Cardiac septum (tissue), 1 donor: ENCODE results near the gene PSD4. TPM values are rescaled to one million over a fixed set of nuclear protein-coding genes. Genes with fewer than 3 reads are reported as not detected.
A peak's percentile ranks its signal among the peaks of the same experiment; 100 is the strongest.

Source experiments
- DNase-seq: peaks from one replicate; pipeline ENCODE4 v3.0.0-alpha.2; 2020; ENCODE audit warnings: low spot score
- intact Hi-C: fragments of 100-400 bp; cut with DNase I; formaldehyde crosslinking; loops from one replicate; pipeline ENCODE4 v1.14.0; 2022
- long read RNA-seq: library from polyadenylated mRNA; unstranded; transcript quantifications from one replicate; pipeline ENCODE4 v2.0.0, GENCODE V29; 2021
- total RNA-seq: library from RNA; stranded (reverse); fragmentation: NEBNext Ultra II Directional; extraction: Animal tissue kit (Norgen Biotek cat#: 25700); gene quantifications from one replicate; pipeline ENCODE4 v1.2.1, GENCODE V29; 2021
- donor health status: DM: no; HTN: no; CAD: no.

Gene PSD4
- total RNA-seq, result 2.3 TPM
- long read RNA-seq, result 0 reads

- peak; percentile 93 for DNase-seq
- intact Hi-C loops, result no loop called here
Observed at GRCh38 chr2:113173542-113174375, at the start of gene PSD4. Gene PSD4, plus strand, starts transcription at chr2:113173971. Its CDS starts 8,486 bp downstream, at chr2:113182457.

GRCh38 chr2:113124181-113124961 lies 49.4 kb upstream of the PSD4 start:
- intact Hi-C loops, result no loop called here
- DNase-seq, result no peak

DNA sequence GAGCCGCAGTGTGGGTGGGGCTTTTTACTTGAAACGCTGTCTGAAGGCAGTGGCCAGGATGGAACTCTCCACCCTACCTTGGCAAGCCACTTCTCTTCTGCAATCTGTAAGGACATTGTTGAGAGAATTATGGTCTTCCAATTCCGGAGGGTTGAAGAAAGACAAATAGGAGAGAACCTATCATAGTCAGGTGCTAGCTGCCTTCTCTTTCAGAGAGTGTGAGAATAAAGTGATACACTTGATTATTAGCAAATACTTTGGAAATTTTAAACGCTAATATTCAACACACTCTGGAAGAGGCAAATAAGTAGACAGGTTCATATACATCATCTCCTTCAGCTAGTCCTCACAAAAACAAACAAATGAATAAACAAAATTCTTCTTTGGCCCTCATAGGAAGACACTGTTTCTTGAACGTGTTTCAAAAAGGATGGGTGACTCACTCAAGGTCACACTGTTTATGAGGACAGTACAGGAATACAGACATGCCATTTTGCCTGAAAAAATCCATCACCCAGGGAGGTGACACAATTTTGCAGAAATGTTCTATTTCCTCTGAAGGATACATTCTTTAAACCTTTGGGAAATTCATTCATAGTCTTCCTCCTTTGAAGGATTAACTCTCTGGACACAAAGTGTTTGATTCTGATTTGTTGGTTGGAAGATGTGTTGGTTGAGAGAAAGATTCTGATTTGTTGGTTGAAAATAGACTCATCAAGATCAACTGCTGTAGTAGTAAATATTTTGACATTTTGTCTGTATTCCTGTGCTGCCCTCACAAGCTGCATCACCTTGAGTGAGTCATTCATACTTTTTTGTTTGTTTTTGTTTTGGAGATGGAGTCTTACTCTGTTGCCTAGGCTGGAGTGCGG lies 48.6 kb upstream of the PSD4 start:
- intact Hi-C loops, result no loop called here
- DNase-seq, result no peak

DNA sequence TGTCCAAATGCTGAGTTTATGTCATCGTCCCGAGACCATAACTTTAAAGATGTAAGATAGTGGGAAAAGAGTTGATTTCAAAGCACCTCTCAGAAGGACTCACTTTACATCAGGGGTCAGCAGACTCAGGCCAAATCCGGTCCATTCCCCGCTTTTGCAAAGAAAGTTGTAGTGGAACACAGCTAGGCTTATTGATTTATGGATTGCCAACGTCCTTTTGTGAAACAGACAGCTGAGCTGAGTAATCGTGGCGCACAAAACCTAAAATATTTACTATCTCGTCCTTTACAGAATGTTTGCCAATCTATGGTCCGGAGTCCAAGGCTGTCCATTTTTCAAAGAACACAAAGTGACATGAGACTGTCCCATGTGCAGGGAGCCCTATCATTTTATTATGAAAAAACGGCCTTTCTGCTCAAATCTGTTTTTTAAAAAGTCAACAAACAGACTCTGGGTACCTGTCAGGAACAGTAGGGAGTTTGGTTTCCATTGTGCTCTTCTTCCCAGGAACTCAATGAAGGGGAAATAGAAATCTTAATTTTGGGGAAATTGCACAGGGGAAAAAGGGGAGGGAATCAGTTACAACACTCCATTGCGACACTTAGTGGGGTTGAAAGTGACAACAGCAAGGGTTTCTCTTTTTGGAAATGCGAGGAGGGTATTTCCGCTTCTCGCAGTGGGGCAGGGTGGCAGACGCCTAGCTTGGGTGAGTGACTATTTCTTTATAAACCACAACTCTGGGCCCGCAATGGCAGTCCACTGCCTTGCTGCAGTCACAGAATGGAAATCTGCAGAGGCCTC lies 46.7 kb upstream of the PSD4 start, which contains the start of gene IL1RN:
Gene IL1RN, plus strand, starts transcription at position 754 of the 801 bp plus-strand sequence. Its CDS starts 27 bp downstream, at position 781.
- peak; percentile 85 for DNase-seq
- intact Hi-C loops, result no loop called here

DNA sequence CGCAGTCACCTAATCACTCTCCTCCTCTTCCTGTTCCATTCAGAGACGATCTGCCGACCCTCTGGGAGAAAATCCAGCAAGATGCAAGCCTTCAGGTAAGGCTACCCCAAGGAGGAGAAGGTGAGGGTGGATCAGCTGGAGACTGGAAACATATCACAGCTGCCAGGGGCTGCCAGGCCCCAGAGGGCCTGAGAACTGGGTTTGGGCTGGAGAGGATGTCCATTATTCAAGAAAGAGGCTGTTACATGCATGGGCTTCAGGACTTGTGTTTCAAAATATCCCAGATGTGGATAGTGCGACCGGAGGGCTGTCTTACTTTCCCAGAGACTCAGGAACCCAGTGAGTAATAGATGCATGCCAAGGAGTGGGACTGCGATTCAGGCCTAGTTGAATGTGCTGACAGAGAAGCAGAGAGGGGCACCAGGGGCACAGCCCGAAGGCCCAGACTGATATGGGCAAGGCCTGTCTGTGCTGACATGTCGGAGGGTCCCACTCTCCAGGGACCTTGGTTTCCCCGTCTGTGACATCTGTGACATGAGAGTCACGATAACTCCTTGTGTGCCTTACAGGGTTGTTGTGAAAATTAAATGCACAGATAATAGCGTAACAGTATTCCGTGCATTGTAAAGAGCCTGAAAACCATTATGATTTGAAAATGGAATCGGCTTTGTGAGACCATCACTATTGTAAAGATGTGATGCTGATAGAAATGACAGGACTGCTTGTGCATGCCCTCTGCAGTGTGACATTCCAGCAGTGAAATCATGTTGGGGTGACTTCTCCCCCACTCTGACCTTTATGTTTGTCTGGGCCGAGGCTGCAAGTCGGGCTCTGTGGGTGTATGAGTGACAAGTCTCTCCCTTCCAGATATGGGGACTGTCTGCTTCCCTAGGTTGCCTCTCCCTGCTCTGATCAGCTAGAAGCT lies 45.9 kb upstream of the PSD4 start:
- intact Hi-C loops, result no loop called here
- no peak for DNase-seq

GRCh38 chr2:113129519-113130078 lies 44.2 kb upstream of the PSD4 start:
- intact Hi-C loops, result no loop called here
- no peak for DNase-seq

GRCh38 chr2:113131352-113132185 lies 42.2 kb upstream of the PSD4 start:
- intact Hi-C loops, result no loop called here
- no peak for DNase-seq

DNA sequence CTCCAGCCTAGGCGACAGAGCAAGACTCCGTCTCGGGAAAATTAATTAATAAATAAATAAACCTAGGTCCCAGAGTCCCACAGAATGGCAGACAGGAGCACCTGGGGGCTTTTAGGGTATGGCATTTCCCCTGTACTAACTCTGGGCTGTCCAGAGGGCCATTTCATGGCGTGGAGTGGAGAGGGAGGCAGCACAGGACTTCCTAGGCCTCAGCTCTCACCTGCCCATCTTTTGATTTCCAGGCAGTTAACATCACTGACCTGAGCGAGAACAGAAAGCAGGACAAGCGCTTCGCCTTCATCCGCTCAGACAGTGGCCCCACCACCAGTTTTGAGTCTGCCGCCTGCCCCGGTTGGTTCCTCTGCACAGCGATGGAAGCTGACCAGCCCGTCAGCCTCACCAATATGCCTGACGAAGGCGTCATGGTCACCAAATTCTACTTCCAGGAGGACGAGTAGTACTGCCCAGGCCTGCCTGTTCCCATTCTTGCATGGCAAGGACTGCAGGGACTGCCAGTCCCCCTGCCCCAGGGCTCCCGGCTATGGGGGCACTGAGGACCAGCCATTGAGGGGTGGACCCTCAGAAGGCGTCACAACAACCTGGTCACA lies 41.3 kb upstream of the PSD4 start:
- intact Hi-C loops, result no loop called here
- DNase-seq, result no peak

DNA sequence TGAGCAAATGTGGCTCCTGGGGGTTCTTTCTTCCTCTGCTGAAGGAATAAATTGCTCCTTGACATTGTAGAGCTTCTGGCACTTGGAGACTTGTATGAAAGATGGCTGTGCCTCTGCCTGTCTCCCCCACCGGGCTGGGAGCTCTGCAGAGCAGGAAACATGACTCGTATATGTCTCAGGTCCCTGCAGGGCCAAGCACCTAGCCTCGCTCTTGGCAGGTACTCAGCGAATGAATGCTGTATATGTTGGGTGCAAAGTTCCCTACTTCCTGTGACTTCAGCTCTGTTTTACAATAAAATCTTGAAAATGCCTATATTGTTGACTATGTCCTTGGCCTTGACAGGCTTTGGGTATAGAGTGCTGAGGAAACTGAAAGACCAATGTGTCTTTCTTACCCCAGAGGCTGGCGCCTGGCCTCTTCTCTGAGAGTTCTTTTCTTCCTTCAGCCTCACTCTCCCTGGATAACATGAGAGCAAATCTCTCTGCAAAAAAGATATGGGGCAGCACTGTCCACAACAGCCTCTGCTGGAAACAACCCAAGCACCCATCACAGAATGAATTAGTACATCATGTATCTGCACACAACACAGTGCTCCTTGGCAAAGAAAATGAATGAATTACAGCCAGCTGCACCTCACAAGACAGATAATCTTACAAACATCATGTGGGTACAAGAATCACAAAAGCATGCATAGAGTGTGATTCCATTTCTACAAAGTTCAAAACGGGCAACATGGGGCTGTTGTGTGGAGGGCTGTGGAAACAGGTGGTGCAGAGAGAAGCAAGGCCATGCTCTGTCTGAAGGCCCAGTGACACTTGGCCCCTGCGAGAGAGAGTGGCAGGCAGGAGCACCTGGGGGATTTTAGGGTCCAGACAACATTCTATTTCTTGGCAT lies 39.8 kb upstream of the PSD4 start:
- intact Hi-C loops, result no loop called here
- DNase-seq, result no peak

GRCh38 chr2:113134717-113135116 lies 39.1 kb upstream of the PSD4 start:
- DNase-seq, result no peak
- intact Hi-C loops, result loop anchor here (5.0 kb wide), 2 partner anchors 108 to 238 kb away; no protein-coding TSS in a partner anchor

DNA sequence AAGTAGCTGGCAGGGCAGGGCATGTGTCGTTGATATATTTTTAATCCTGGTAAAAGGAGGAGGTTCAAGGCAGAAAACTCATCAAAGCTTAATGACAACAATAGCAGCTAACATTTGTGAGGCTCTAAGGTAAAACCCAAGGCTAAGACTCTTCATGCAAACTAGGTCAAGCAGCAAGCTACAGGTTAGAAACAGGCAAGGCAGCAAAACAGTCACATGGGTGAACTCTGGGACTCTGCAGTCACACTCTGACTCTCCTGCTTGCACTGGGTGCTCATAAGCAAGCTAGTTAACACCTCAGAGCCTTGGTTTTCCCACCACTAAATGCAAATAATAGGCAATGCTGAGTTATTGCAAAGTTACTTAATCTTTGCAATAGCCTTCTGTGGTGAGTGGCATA lies 38.5 kb upstream of the PSD4 start:
- intact Hi-C loops, result loop anchor here (5.0 kb wide), 2 partner anchors 107 to 237 kb away; no protein-coding TSS in a partner anchor
- no peak for DNase-seq

- intact Hi-C loops, result loop anchor here (5.0 kb wide), 2 partner anchors 105 to 235 kb away; no protein-coding TSS in a partner anchor
- no peak for DNase-seq
Observed at GRCh38 chr2:113136828-113137775, 36.7 kb upstream of the PSD4 start.

GRCh38 chr2:113137827-113138226 lies 35.9 kb upstream of the PSD4 start:
- no peak for DNase-seq
- intact Hi-C loops, result loop anchor here (2.0 to 5.0 kb wide), 3 partner anchors 61 to 234 kb away; no protein-coding TSS in a partner anchor
